Thymus (tissue), 11 donors: ENCODE data around the gene SURF1. TPM values are rescaled to one million over a fixed set of nuclear protein-coding genes. Genes with fewer than 3 reads are reported as not detected.

Experiments used
- DNase-seq, 9 donors: peaks; one replicate each; pipeline ENCODE4 v3.0.0-alpha.2; 2013; ENCODE audit warnings: low spot score in 9 of 9, low read depth in 6 of 9, missing footprints in 1 of 9
- H3K27ac ChIP-seq, 2 donors: one replicate each; pipeline ENCODE4 v1.5.1; 2013; ENCODE audit warnings: control low read depth in 1 of 2, low read depth in 1 of 2, low read length in 1 of 2, mild to moderate bottlenecking in 1 of 2, moderate library complexity in 1 of 2
- H3K27me3 ChIP-seq, 2 donors: one replicate each; pipeline ENCODE4 v1.5.1; 2013; ENCODE audit warnings: low read length in 1 of 2; ENCODE audit not compliant: control insufficient read depth in 2 of 2, insufficient read depth in 1 of 2
- H3K36me3 ChIP-seq, 2 donors: one replicate each; pipeline ENCODE4 v1.5.1; 2013; ENCODE audit warnings: low read length in 1 of 2, mild to moderate bottlenecking in 1 of 2, moderate library complexity in 1 of 2; ENCODE audit not compliant: control insufficient read depth in 2 of 2, insufficient read depth in 2 of 2
- H3K4me1 ChIP-seq, 2 donors: one replicate each; pipeline ENCODE4 v1.5.1; 2013; ENCODE audit warnings: low read length in 2 of 2; ENCODE audit not compliant: control insufficient read depth in 2 of 2, insufficient read depth in 2 of 2
- H3K4me3 ChIP-seq, 2 donors: one replicate each; pipeline ENCODE4 v1.5.1; 2013; ENCODE audit warnings: low read length in 2 of 2, control low read depth in 1 of 2, mild to moderate bottlenecking in 1 of 2
- H3K9me3 ChIP-seq, 2 donors: one replicate each; pipeline ENCODE4 v1.5.1; 2013; ENCODE audit warnings: low read length in 1 of 2, mild to moderate bottlenecking in 1 of 2; ENCODE audit not compliant: control insufficient read depth in 2 of 2, insufficient read depth in 1 of 2
- whole genome bisulfite sequencing: extraction: QIAGEN DNeasy Blood & Tissue Kit; methylation state at CpG from one replicate; pipeline ENCODE4 v1.1.7; 2013; 5-methylcytosine and 5-hydroxymethylcytosine counted together
- polyA plus RNA-seq: library from polyadenylated mRNA; stranded (reverse); fragments of 200-250 nt; gene quantifications from one replicate; pipeline ENCODE4 v1.2.3, GENCODE V29; 2013
- total RNA-seq: library from RNA; stranded (reverse); fragments of 120-200 nt; gene quantifications from one replicate; pipeline ENCODE4 v1.2.4, GENCODE V29; 2013
- donor health status: healthy.

SURF1 gene
- total and polyA plus RNA-seq, 2 donors: 31.9 to 84.0 TPM

GRCh38 chr9:133307301-133307700 lies 49.0 kb downstream of the SURF1 start:
- no peak for DNase-seq
- Histone ChIP-seq H3K36me3 (no peaks in the 10 kb centered on the region), H3K27ac (no peak overlapping the region), H3K4me3 (no peak overlapping the region), H3K9me3 (no peaks in the 10 kb centered on the region), H3K27me3 (peaks cover 0 to 2% of the 10 kb centered on the region in 2 donors), H3K4me1 (peaks cover 0 to 3% of the 10 kb centered on the region in 2 donors)
- 85% methylated on average over 16 of the region's 16 CpGs for WGBS

GRCh38 chr9:133306242-133307204 lies 49.8 kb downstream of the SURF1 start:
- 84% methylated on average over 31 of the region's 31 CpGs for WGBS
- Histone ChIP-seq H3K36me3 (no peaks in the 10 kb centered on the region), H3K27ac (no peak overlapping the region), H3K4me1 (peaks cover 0 to 3% of the 10 kb centered on the region in 2 donors), H3K4me3 (no peak overlapping the region), H3K27me3 (peaks cover 0 to 4% of the 10 kb centered on the region in 2 donors), H3K9me3 (no peaks in the 10 kb centered on the region)
- DNase-seq: no peak

- H3K36me3 ChIP-seq: no peaks in the 10 kb centered on the region
- H3K27ac ChIP-seq: no peak overlapping the region
- peaks cover 0 to 3% of the 10 kb centered on the region in 2 donors for H3K4me1 ChIP-seq
- no peak for DNase-seq
- whole genome bisulfite sequencing: 82% methylated on average over 22 of the region's 23 CpGs
- H3K27me3 ChIP-seq: peaks cover 0 to 6% of the 10 kb centered on the region in 2 donors
- H3K4me3 ChIP-seq: no peak overlapping the region
- no peaks in the 10 kb centered on the region for H3K9me3 ChIP-seq
Measured at GRCh38 chr9:133305731-133306130, 50.6 kb downstream of the SURF1 start.

- no peaks in the 10 kb centered on the region for H3K9me3 ChIP-seq
- no peaks in the 10 kb centered on the region for H3K36me3 ChIP-seq
- 94% methylated on average over 38 of the region's 38 CpGs for WGBS
- H3K4me3 ChIP-seq: no peak overlapping the region
- peaks cover 0 to 6% of the 10 kb centered on the region in 2 donors for H3K27me3 ChIP-seq
- DNase-seq: no peak
- H3K27ac ChIP-seq: no peak overlapping the region
- H3K4me1 ChIP-seq: peaks cover 0 to 3% of the 10 kb centered on the region in 2 donors
Measured at GRCh38 chr9:133304477-133305377, 51.6 kb downstream of the SURF1 start.

- 89% methylated on average over 13 of the region's 13 CpGs for WGBS
- Histone ChIP-seq H3K9me3 (no peaks in the 10 kb centered on the region), H3K27ac (no peak overlapping the region), H3K4me1 (peaks cover 0 to 3% of the 10 kb centered on the region in 2 donors), H3K4me3 (no peak overlapping the region), H3K27me3 (peaks cover 0 to 6% of the 10 kb centered on the region in 2 donors), H3K36me3 (no peaks in the 10 kb centered on the region)
- DNase-seq: no peak
Measured at GRCh38 chr9:133304158-133304470, 52.2 kb downstream of the SURF1 start.

- DNase-seq: no peak
- H3K4me3 ChIP-seq: no peak overlapping the region
- WGBS: 85% methylated on average over 26 of the region's 26 CpGs
- H3K4me1 ChIP-seq: peaks cover 0 to 3% of the 10 kb centered on the region in 2 donors
- no peaks in the 10 kb centered on the region for H3K9me3 ChIP-seq
- H3K27ac ChIP-seq: no peak overlapping the region
- peaks cover 0 to 6% of the 10 kb centered on the region in 2 donors for H3K27me3 ChIP-seq
- no peaks in the 10 kb centered on the region for H3K36me3 ChIP-seq
Measured at GRCh38 chr9:133303266-133304157, 52.8 kb downstream of the SURF1 start.

Other genes starting within 250 kb of the SURF1 start
- 25.9 TPM for gene RALGDS, start 235.2 kb downstream of the SURF1 start, total RNA-seq
- 42.1 TPM for gene RALGDS, start 235.2 kb downstream of the SURF1 start, polyA plus RNA-seq
- gene GBGT1, start 192.6 kb downstream of the SURF1 start, total RNA-seq: 3.0 TPM
- gene GBGT1, start 192.6 kb downstream of the SURF1 start, polyA plus RNA-seq: 5.3 TPM
- gene OBP2B, start 147.2 kb downstream of the SURF1 start, total RNA-seq: not detected
- gene OBP2B, start 147.2 kb downstream of the SURF1 start, polyA plus RNA-seq: 0.09 TPM
- gene ABO, start 81.3 kb downstream of the SURF1 start, total RNA-seq: 0.14 TPM
- gene ABO, start 81.3 kb downstream of the SURF1 start, polyA plus RNA-seq: 1.3 TPM
- gene SURF6, start 20.3 kb downstream of the SURF1 start, total RNA-seq: 13.6 TPM
- 17.2 TPM for gene SURF6, start 20.3 kb downstream of the SURF1 start, polyA plus RNA-seq
- 13.1 TPM for gene MED22, start 8.4 kb downstream of the SURF1 start, total RNA-seq
- 13.6 TPM for gene MED22, start 8.4 kb downstream of the SURF1 start, polyA plus RNA-seq
- 2,397 TPM for gene RPL7A, start 8.3 kb downstream of the SURF1 start, total RNA-seq
- gene RPL7A, start 8.3 kb downstream of the SURF1 start, polyA plus RNA-seq: 3,092 TPM
- gene SURF2, start 63 bp upstream of the SURF1 start, total RNA-seq: 21.9 TPM
- 34.0 TPM for gene SURF2, start 63 bp upstream of the SURF1 start, polyA plus RNA-seq
- gene SURF4, start 19.6 kb upstream of the SURF1 start, total RNA-seq: 87.3 TPM
- 52.0 TPM for gene SURF4, start 19.6 kb upstream of the SURF1 start, polyA plus RNA-seq
- 0.94 TPM for gene STKLD1, start 19.9 kb upstream of the SURF1 start, total RNA-seq
- gene STKLD1, start 19.9 kb upstream of the SURF1 start, polyA plus RNA-seq: 1.5 TPM
- gene REXO4, start 61.5 kb upstream of the SURF1 start, total RNA-seq: 20.4 TPM
- gene REXO4, start 61.5 kb upstream of the SURF1 start, polyA plus RNA-seq: 17.5 TPM
- gene ADAMTS13, start 65.9 kb upstream of the SURF1 start, total RNA-seq: 0.94 TPM
- 11.8 TPM for gene ADAMTS13, start 65.9 kb upstream of the SURF1 start, polyA plus RNA-seq
- 6.1 TPM for gene CACFD1, start 103.5 kb upstream of the SURF1 start, total RNA-seq
- gene CACFD1, start 103.5 kb upstream of the SURF1 start, polyA plus RNA-seq: 9.1 TPM
- 2.0 TPM for gene SLC2A6, start 122.6 kb upstream of the SURF1 start, total RNA-seq
- gene SLC2A6, start 122.6 kb upstream of the SURF1 start, polyA plus RNA-seq: 5.5 TPM
- 0.47 TPM for gene MYMK, start 168.5 kb upstream of the SURF1 start, total RNA-seq
- gene MYMK, start 168.5 kb upstream of the SURF1 start, polyA plus RNA-seq: 0.39 TPM
- gene ADAMTSL2, start 178.2 kb upstream of the SURF1 start, total RNA-seq: 1.7 TPM
- gene ADAMTSL2, start 178.2 kb upstream of the SURF1 start, polyA plus RNA-seq: 0.68 TPM